Right lobe of liver (tissue), 4 donors: ENCODE measurements around the gene MCF2L2.

ENCODE experiments used
- POLR2A ChIP-seq: fragments of 450-650 bp; IDR thresholded peaks from one replicate; pipeline ENCODE4 v1.6.1; 2017; ENCODE audit warnings: antibody characterized with exemption, mild to moderate bottlenecking
- TF ChIP-seq, protein P1 (sequence below), 4 donors: fragments of 200-600 bp in 3 of 4; fragments of 450-650 bp in 1 of 4; IDR thresholded peaks; one replicate each; pipeline versions ENCODE4 v1.5.1 to v1.8.0; 2016 to 2022; ENCODE audit warnings: antibody characterized with exemption in 4 of 4, mild to moderate bottlenecking in 2 of 4
- donor health status: DM: no; HTN: no; CAD: no.
- donor health status: DM: no; HTN: no; CAD: no.
- donor health status: DM: no; HTN: yes; CAD: no.

DNA sequence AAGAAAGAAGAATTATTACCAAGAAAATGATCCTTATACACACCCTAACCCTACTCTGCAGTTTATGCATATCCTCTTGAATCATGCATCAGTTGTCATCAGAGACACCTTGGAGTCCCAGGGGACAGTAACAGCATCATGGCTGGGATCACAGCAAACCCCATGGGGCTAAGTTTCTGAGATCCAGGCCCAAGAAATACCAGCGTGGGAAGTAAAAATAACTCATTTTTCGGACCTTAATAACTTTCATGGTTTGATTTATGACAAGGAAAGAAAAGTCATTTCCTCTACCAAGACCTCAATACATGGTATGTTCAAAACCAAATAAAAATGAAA is 214.2 kb downstream of the MCF2L2 start:
- no peak for TF ChIP-seq POLR2A
- TF ChIP-seq, protein P1, sequence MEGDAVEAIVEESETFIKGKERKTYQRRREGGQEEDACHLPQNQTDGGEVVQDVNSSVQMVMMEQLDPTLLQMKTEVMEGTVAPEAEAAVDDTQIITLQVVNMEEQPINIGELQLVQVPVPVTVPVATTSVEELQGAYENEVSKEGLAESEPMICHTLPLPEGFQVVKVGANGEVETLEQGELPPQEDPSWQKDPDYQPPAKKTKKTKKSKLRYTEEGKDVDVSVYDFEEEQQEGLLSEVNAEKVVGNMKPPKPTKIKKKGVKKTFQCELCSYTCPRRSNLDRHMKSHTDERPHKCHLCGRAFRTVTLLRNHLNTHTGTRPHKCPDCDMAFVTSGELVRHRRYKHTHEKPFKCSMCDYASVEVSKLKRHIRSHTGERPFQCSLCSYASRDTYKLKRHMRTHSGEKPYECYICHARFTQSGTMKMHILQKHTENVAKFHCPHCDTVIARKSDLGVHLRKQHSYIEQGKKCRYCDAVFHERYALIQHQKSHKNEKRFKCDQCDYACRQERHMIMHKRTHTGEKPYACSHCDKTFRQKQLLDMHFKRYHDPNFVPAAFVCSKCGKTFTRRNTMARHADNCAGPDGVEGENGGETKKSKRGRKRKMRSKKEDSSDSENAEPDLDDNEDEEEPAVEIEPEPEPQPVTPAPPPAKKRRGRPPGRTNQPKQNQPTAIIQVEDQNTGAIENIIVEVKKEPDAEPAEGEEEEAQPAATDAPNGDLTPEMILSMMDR (IDR thresholded peaks at IDR 0.05), result no peak
